Tibial nerve (tissue), 4 donors: ENCODE results near the gene LRIG2. TPM values are rescaled to one million over a fixed set of nuclear protein-coding genes. Genes with fewer than 3 reads are reported as not detected.
"Not testable (repeated sequence)": the region's sequence is repeated elsewhere in the genome, so short reads cannot be mapped to it uniquely, and the experiment has no call there.

Source experiments
- DNase-seq, 2 donors: peaks; one replicate each; pipeline ENCODE4 v3.0.0-alpha.2; 2019; ENCODE audit warnings: low spot score in 2 of 2
- H3K27ac ChIP-seq, 4 donors: fragments of 200-600 bp; sonication (generic) in 3 of 4; one replicate each; pipeline ENCODE4 v1.5.1; 2017 to 2019; ENCODE audit warnings: mild to moderate bottlenecking in 1 of 4
- H3K27me3 ChIP-seq, 2 donors: fragments of 200-600 bp; sonication (generic) in 1 of 2; one replicate each; pipeline versions ENCODE4 v1.5.1 to v1.6.0; 2017 to 2019
- H3K36me3 ChIP-seq, 3 donors: fragments of 200-600 bp; sonication (generic); one replicate each; pipeline ENCODE4 v1.5.1; 2018 to 2019
- H3K4me1 ChIP-seq, 4 donors: fragments of 200-600 bp; sonication (generic) in 3 of 4; one replicate each; pipeline ENCODE4 v1.5.1; 2017 to 2019
- H3K4me3 ChIP-seq, 4 donors: fragments of 200-600 bp; sonication (generic) in 3 of 4; one replicate each; pipeline ENCODE4 v1.5.1; 2017 to 2019; ENCODE audit warnings: mild to moderate bottlenecking in 1 of 4, moderate library complexity in 1 of 4
- H3K9me3 ChIP-seq, 4 donors: fragments of 200-600 bp; sonication (generic) in 3 of 4; one replicate each; pipeline ENCODE4 v1.5.1; 2017 to 2019
- EP300 ChIP-seq, 2 donors: sonication (generic); formaldehyde crosslinking; IDR thresholded peaks; one replicate each; pipeline ENCODE4 v1.6.1; 2017; ENCODE audit warnings: antibody characterized with exemption in 2 of 2, mild to moderate bottlenecking in 1 of 2
- POLR2A ChIP-seq, 2 donors: fragments of 450-650 bp; IDR thresholded peaks; one replicate each; pipeline ENCODE4 v1.6.1; 2017; ENCODE audit warnings: antibody characterized with exemption in 2 of 2, mild to moderate bottlenecking in 2 of 2, moderate library complexity in 2 of 2
- WGBS, 2 donors: methylation state at CpG; one replicate each; pipeline ENCODE4 v1.1.5; 2018; 5-methylcytosine and 5-hydroxymethylcytosine counted together
- total RNA-seq, 4 donors: library from RNA; depleted of rRNA; stranded (reverse); fragments of >200 nt; gene quantifications; one replicate each; pipeline ENCODE4 v1.1.0, GENCODE V29; 2016
- TF ChIP-seq, protein P1 (sequence below), 5 experiments: fragments of 200-600 bp in 3 of 5; fragments of 450-650 bp in 2 of 5; sonication (generic) in 3 of 5; IDR thresholded peaks; one replicate each; pipeline ENCODE4 v1.5.1; 2016 to 2019; ENCODE audit warnings: antibody characterized with exemption in 5 of 5, mild to moderate bottlenecking in 3 of 5, moderate library complexity in 2 of 5

Gene LRIG2
- total RNA-seq, 4 donors from 2014 or later: 22.2 to 75.9 (median 25.3) TPM

DNA sequence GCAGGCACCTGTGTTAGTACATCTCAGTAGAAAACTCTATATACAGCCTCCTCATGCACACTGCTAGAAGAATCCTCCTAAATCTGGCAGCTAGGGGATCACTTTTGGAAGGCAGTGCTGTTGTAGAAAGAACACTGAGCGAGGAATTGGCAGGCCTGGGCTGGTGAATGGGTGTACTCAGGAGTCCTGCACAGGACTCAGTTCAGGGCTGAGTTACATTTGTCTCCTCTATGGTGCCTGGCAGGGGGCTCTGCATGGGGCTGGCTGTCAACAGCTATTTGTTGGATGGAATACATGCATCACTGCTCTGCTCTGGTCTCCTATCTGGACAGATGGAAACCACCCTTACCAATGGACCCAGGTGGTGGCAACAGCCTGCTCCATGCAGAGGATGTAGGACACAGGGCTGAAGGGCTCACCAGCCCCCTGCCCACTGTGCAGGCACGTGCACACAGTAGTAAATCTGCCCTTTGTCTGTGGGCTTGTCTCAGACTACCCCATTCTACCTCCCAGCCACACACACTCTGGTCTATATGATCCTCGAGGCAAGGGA, 74.2 kb downstream of the LRIG2 start:
- TF ChIP-seq, protein P1, sequence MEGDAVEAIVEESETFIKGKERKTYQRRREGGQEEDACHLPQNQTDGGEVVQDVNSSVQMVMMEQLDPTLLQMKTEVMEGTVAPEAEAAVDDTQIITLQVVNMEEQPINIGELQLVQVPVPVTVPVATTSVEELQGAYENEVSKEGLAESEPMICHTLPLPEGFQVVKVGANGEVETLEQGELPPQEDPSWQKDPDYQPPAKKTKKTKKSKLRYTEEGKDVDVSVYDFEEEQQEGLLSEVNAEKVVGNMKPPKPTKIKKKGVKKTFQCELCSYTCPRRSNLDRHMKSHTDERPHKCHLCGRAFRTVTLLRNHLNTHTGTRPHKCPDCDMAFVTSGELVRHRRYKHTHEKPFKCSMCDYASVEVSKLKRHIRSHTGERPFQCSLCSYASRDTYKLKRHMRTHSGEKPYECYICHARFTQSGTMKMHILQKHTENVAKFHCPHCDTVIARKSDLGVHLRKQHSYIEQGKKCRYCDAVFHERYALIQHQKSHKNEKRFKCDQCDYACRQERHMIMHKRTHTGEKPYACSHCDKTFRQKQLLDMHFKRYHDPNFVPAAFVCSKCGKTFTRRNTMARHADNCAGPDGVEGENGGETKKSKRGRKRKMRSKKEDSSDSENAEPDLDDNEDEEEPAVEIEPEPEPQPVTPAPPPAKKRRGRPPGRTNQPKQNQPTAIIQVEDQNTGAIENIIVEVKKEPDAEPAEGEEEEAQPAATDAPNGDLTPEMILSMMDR (IDR thresholded peaks at IDR 0.05): no peak
- TF ChIP-seq POLR2A (IDR thresholded peaks at IDR 0.05) (no peak), EP300 (IDR thresholded peaks at IDR 0.05) (no peak)
- WGBS, 2 donors: 46 to 55% methylated on average over 3 of the region's 3 CpGs
- DNase-seq: no peak
- H3K27ac ChIP-seq: no peak overlapping the region
- H3K9me3 ChIP-seq: no peaks in the 10 kb centered on the region
- H3K27me3 ChIP-seq: no peaks in the 10 kb centered on the region
- H3K36me3 ChIP-seq: no peaks in the 10 kb centered on the region
- H3K4me1 ChIP-seq: peaks cover 0 to 14% (median 0%) of the 10 kb centered on the region in 4 donors
- no peak overlapping the region for H3K4me3 ChIP-seq

DNA sequence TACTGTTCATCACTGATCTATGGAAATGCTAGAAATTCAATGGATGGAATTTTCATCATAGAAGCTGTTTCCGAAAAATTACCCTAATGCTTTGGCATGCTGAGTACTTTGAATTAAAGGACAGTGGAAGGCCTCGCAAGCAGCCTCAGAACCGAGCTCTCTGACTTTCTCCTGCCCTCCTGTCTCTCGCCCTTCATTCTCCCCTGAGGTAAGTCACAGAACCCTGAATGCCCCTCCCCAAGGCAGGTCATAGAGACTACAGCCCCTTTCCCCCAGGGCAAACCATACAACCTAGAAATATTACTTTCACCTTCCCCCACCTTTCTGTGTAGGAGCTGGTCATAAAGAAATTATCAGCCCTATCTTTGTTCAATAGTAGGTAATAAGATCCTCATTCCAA, 74.8 kb downstream of the LRIG2 start:
- no peaks in the 10 kb centered on the region for H3K27me3 ChIP-seq
- no peak for DNase-seq
- H3K4me1 ChIP-seq: peaks cover 0 to 7% (median 0%) of the 10 kb centered on the region in 4 donors
- H3K27ac ChIP-seq: no peak overlapping the region
- no peak overlapping the region for H3K4me3 ChIP-seq
- WGBS, 2 donors: 71% methylated on average over 4 of the region's 4 CpGs
- H3K9me3 ChIP-seq: no peaks in the 10 kb centered on the region
- no peak for TF ChIP-seq POLR2A (IDR thresholded peaks at IDR 0.05)
- H3K36me3 ChIP-seq: no peaks in the 10 kb centered on the region

DNA sequence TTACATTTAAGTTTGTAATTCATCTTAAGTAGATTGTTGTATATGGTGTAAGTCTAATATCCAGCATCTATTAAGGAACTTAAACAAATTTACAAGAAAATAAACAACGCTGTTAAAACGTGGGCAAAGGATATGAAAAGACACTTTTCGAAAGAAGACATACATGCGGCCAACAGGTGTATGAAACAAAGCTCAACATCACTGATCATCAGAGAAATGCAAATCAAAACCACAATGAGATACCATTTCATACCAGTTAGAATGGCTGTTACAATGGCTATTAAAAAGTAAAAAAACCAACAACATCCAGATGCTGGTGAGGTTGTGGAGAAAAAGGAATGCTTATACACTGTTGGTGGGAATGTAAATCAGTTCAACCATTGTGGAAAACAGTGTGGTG, 77.5 kb downstream of the LRIG2 start:
- 96 to 98% methylated on average over 4 of the region's 4 CpGs for WGBS, 2 donors

DNA sequence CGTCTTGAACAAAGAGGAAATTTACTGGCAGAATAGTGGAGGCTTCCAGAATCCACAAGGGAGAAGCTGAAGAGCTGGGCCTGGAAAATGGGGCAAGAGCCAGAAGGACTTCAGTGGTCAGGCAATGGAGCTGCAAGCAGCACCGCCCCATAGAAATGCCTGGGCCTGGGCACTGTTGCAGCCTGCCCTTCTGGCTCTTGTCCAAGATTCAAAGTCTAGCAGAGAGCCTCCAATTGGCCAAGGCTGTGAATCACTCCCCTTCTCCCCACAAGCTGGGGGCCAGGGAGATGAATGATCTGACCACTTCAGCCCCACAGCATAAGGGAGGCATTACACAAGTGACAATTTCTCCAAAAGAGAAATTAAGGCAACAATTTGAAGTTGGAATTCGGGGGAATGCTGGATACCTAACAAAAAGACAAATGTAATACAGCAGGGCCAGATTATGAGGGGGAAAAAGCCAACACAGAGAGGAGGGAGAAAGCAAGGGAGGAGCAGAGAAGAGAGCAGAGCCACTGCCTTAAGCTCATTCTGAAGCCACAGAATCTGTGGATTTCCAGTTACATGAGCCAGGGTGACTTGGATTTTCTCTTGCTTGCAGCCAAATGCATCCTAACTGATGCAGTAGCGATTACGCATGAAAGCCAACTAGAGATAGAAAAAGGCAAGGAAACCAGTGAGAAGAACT, 80.3 kb downstream of the LRIG2 start:
- TF ChIP-seq, protein P1 (IDR thresholded peaks at IDR 0.05): no peak
- TF ChIP-seq EP300 (IDR thresholded peaks at IDR 0.05): no peak
- no peak for TF ChIP-seq POLR2A (IDR thresholded peaks at IDR 0.05)
- no peak for DNase-seq
- Histone ChIP-seq H3K27ac (no peak overlapping the region), H3K4me3 (no peak overlapping the region), H3K27me3 (no peaks in the 10 kb centered on the region), H3K4me1 (no peaks in the 10 kb centered on the region), H3K36me3 (no peaks in the 10 kb centered on the region), H3K9me3 (peaks cover 0 to 20% (median 2%) of the 10 kb centered on the region in 4 donors)
- WGBS, 2 donors: 63 to 64% methylated on average over 5 of the region's 5 CpGs

More for the DNA sequence above, 77.5 kb downstream of the LRIG2 start:
- DNase-seq, H3K27me3 ChIP-seq, H3K4me3 ChIP-seq, H3K36me3 ChIP-seq, H3K27ac ChIP-seq, H3K9me3 ChIP-seq, H3K4me1 ChIP-seq: not testable (repeated sequence)

- TF ChIP-seq, protein P1 (IDR thresholded peaks at IDR 0.05): no peak
- TF ChIP-seq POLR2A (IDR thresholded peaks at IDR 0.05) (no peak), EP300 (IDR thresholded peaks at IDR 0.05) (no peak)
- Histone ChIP-seq H3K27ac (no peak overlapping the region), H3K27me3 (no peaks in the 10 kb centered on the region), H3K36me3 (no peaks in the 10 kb centered on the region), H3K9me3 (peaks cover 0 to 27% (median 2%) of the 10 kb centered on the region in 4 donors), H3K4me1 (no peaks in the 10 kb centered on the region), H3K4me3 (no peak overlapping the region)
- no peak for DNase-seq
- WGBS, 2 donors: 94 to 97% methylated on average over 1 of the region's 1 CpG
Measured at GRCh38 chr1:113156368-113156767, 83.4 kb downstream of the LRIG2 start.

- H3K4me3 ChIP-seq, H3K27me3 ChIP-seq, H3K4me1 ChIP-seq, DNase-seq, H3K36me3 ChIP-seq, H3K27ac ChIP-seq: not testable (repeated sequence)
- 67 to 77% methylated on average over 6 of the region's 6 CpGs for WGBS, 2 donors
- H3K9me3 ChIP-seq: peaks cover 0 to 27% (median 2%) of the 10 kb centered on the region in 4 donors
Measured at GRCh38 chr1:113158743-113159142, 85.7 kb downstream of the LRIG2 start.
